ENCODE data around the gene SH3TC1. TPM values are rescaled to one million over a fixed set of nuclear protein-coding genes. Genes with fewer than 3 reads are reported as not detected.
A peak's percentile ranks its signal among the peaks of the same experiment; 100 is the strongest.

The SH3TC1 gene
- total RNA-seq, 2 experiments from 2014 or later: 11.1 to 18.3 TPM

GRCh38 chr4:8203052-8203401 lies 3.9 kb downstream of the SH3TC1 start:
- no peak for ATAC-seq
- no peaks in the 10 kb centered on the region for H3K9me3 Mint-ChIP-seq (ENCODE audit: low read depth)
- intact Hi-C loops (cut with DNase I, micrococcal nuclease): no loop called here
- no peak overlapping the region for H3K27ac Mint-ChIP-seq
- no peak for DNase-seq
- H3K27me3 Mint-ChIP-seq: no peaks in the 10 kb centered on the region
- H3K36me3 Mint-ChIP-seq (ENCODE audit: low read depth): no peaks in the 10 kb centered on the region
- POLR2A ChIA-PET: interaction anchor here (0.6 kb wide), 1 partner anchor 357 kb away, joined by 3 read pairs; no protein-coding TSS in a partner anchor
- H3K4me3 Mint-ChIP-seq: no peak overlapping the region
- CTCF ChIA-PET: no interaction called here
- H3K4me1 Mint-ChIP-seq: peaks cover 44% of the 10 kb centered on the region

GRCh38 chr4:8203817-8204216 lies 4.7 kb downstream of the SH3TC1 start:
- H3K36me3 Mint-ChIP-seq (ENCODE audit: low read depth): no peaks in the 10 kb centered on the region
- DNase-seq (no peak), ATAC-seq (no peak)
- no peak overlapping the region for H3K4me3 Mint-ChIP-seq
- H3K9me3 Mint-ChIP-seq (ENCODE audit: low read depth): no peaks in the 10 kb centered on the region
- POLR2A ChIA-PET: interaction anchor here (0.6 kb wide), 1 partner anchor 358 kb away, joined by 3 read pairs; no protein-coding TSS in a partner anchor
- H3K27ac Mint-ChIP-seq: no peak overlapping the region
- H3K27me3 Mint-ChIP-seq: no peaks in the 10 kb centered on the region
- peaks cover 37% of the 10 kb centered on the region for H3K4me1 Mint-ChIP-seq
- CTCF ChIA-PET: no interaction called here
- intact Hi-C loops (cut with DNase I, micrococcal nuclease): no loop called here

GRCh38 chr4:8204576-8205227 lies 5.6 kb downstream of the SH3TC1 start:
- H3K4me1 Mint-ChIP-seq: peaks cover 33% of the 10 kb centered on the region
- H3K27me3 Mint-ChIP-seq: no peaks in the 10 kb centered on the region
- ChIA-PET CTCF (no interaction called here), POLR2A (no interaction called here)
- intact Hi-C loops (cut with DNase I, micrococcal nuclease): no loop called here
- H3K4me3 Mint-ChIP-seq: no peak overlapping the region
- H3K36me3 Mint-ChIP-seq (ENCODE audit: low read depth): peaks cover 1% of the 10 kb centered on the region
- no peak overlapping the region for H3K27ac Mint-ChIP-seq
- no peaks in the 10 kb centered on the region for H3K9me3 Mint-ChIP-seq (ENCODE audit: low read depth)
- no peak for ATAC-seq
- DNase-seq: no peak

GRCh38 chr4:8205241-8205707 lies 6.2 kb downstream of the SH3TC1 start:
- CTCF ChIA-PET: no interaction called here
- DNase-seq (no peak), ATAC-seq (no peak)
- Mint-ChIP-seq H3K4me3 (no peak overlapping the region), H3K36me3 (ENCODE audit: low read depth) (peaks cover 1% of the 10 kb centered on the region), H3K9me3 (ENCODE audit: low read depth) (no peaks in the 10 kb centered on the region), H3K27me3 (no peaks in the 10 kb centered on the region), H3K27ac (no peak overlapping the region), H3K4me1 (peaks cover 29% of the 10 kb centered on the region)
- intact Hi-C loops (cut with DNase I, micrococcal nuclease): no loop called here
- POLR2A ChIA-PET: no interaction called here

- peak overlapping the region; percentile 25 for H3K27ac Mint-ChIP-seq
- H3K4me1 Mint-ChIP-seq: peaks cover 22% of the 10 kb centered on the region
- no peaks in the 10 kb centered on the region for H3K9me3 Mint-ChIP-seq (ENCODE audit: low read depth)
- ChIA-PET POLR2A (no interaction called here), CTCF (interaction anchor here (0.6 kb wide), 1 partner anchor 1207 kb away, joined by 3 read pairs; no protein-coding TSS in a partner anchor)
- ATAC-seq (no peak), DNase-seq (no peak)
- H3K27me3 Mint-ChIP-seq: no peaks in the 10 kb centered on the region
- H3K36me3 Mint-ChIP-seq (ENCODE audit: low read depth): peaks cover 1% of the 10 kb centered on the region
- intact Hi-C loops (cut with DNase I, micrococcal nuclease): no loop called here
- H3K4me3 Mint-ChIP-seq: no peak overlapping the region
Measured at GRCh38 chr4:8205749-8206611, 6.9 kb downstream of the SH3TC1 start.

GRCh38 chr4:8207314-8207713 lies 8.2 kb downstream of the SH3TC1 start:
- DNase-seq (no peak), ATAC-seq (no peak)
- H3K36me3 Mint-ChIP-seq (ENCODE audit: low read depth): peaks cover 1% of the 10 kb centered on the region
- no peaks in the 10 kb centered on the region for H3K27me3 Mint-ChIP-seq
- no peak overlapping the region for H3K4me3 Mint-ChIP-seq
- ChIA-PET CTCF (no interaction called here), POLR2A (no interaction called here)
- H3K9me3 Mint-ChIP-seq (ENCODE audit: low read depth): no peaks in the 10 kb centered on the region
- H3K27ac Mint-ChIP-seq: no peak overlapping the region
- peaks cover 10% of the 10 kb centered on the region for H3K4me1 Mint-ChIP-seq
- intact Hi-C loops (cut with DNase I, micrococcal nuclease): no loop called here

- Mint-ChIP-seq H3K4me3 (no peak overlapping the region), H3K27me3 (no peaks in the 10 kb centered on the region), H3K36me3 (ENCODE audit: low read depth) (peaks cover 1% of the 10 kb centered on the region), H3K27ac (no peak overlapping the region), H3K4me1 (peaks cover 6% of the 10 kb centered on the region), H3K9me3 (ENCODE audit: low read depth) (no peaks in the 10 kb centered on the region)
- intact Hi-C loops (cut with DNase I, micrococcal nuclease): no loop called here
- no peak for ATAC-seq
- DNase-seq: no peak
- CTCF ChIA-PET: no interaction called here
- POLR2A ChIA-PET: no interaction called here
Measured at GRCh38 chr4:8208565-8208964, 9.5 kb downstream of the SH3TC1 start.

- POLR2A ChIA-PET: no interaction called here
- peaks cover 1% of the 10 kb centered on the region for H3K36me3 Mint-ChIP-seq (ENCODE audit: low read depth)
- no peak overlapping the region for H3K27ac Mint-ChIP-seq
- ATAC-seq: no peak
- no peaks in the 10 kb centered on the region for H3K27me3 Mint-ChIP-seq
- peaks cover 6% of the 10 kb centered on the region for H3K4me1 Mint-ChIP-seq
- CTCF ChIA-PET: no interaction called here
- H3K9me3 Mint-ChIP-seq (ENCODE audit: low read depth): no peaks in the 10 kb centered on the region
- no peak overlapping the region for H3K4me3 Mint-ChIP-seq
- intact Hi-C loops (cut with DNase I, micrococcal nuclease): no loop called here
- DNase-seq: no peak
Measured at GRCh38 chr4:8209181-8209874, 10.2 kb downstream of the SH3TC1 start.

GRCh38 chr4:8210010-8210409 lies 10.9 kb downstream of the SH3TC1 start:
- ATAC-seq: no peak
- no peaks in the 10 kb centered on the region for H3K27me3 Mint-ChIP-seq
- CTCF ChIA-PET: interaction anchor here (0.8 kb wide), 1 partner anchor 8 kb away, joined by 3 read pairs; no protein-coding TSS in a partner anchor

GRCh38 chr4:8210616-8211015 lies 11.5 kb downstream of the SH3TC1 start:
- Mint-ChIP-seq H3K36me3 (ENCODE audit: low read depth) (peaks cover 1% of the 10 kb centered on the region), H3K27me3 (no peaks in the 10 kb centered on the region), H3K4me3 (no peak overlapping the region), H3K9me3 (ENCODE audit: low read depth) (no peaks in the 10 kb centered on the region), H3K4me1 (no peaks in the 10 kb centered on the region), H3K27ac (no peak overlapping the region)
- no peak for DNase-seq
- ChIA-PET POLR2A (no interaction called here), CTCF (interaction anchor here (0.8 kb wide), 1 partner anchor 9 kb away, joined by 3 read pairs; no protein-coding TSS in a partner anchor)
- no peak for ATAC-seq
- intact Hi-C loops (cut with DNase I, micrococcal nuclease): no loop called here

More at GRCh38 chr4:8210010-8210409, 10.9 kb downstream of the SH3TC1 start:
- Mint-ChIP-seq H3K4me3 (no peak overlapping the region), H3K36me3 (ENCODE audit: low read depth) (peaks cover 1% of the 10 kb centered on the region), H3K27ac (no peak overlapping the region), H3K4me1 (peaks cover 3% of the 10 kb centered on the region), H3K9me3 (ENCODE audit: low read depth) (no peaks in the 10 kb centered on the region)
- POLR2A ChIA-PET: no interaction called here
- intact Hi-C loops (cut with DNase I, micrococcal nuclease): no loop called here
- DNase-seq: no peak

GRCh38 chr4:8211251-8211650 lies 12.2 kb downstream of the SH3TC1 start:
- Mint-ChIP-seq H3K9me3 (ENCODE audit: low read depth) (no peaks in the 10 kb centered on the region), H3K27me3 (no peaks in the 10 kb centered on the region), H3K36me3 (ENCODE audit: low read depth) (peaks cover 1% of the 10 kb centered on the region), H3K27ac (no peak overlapping the region), H3K4me3 (no peak overlapping the region), H3K4me1 (no peaks in the 10 kb centered on the region)
- CTCF ChIA-PET: no interaction called here
- ATAC-seq: no peak
- POLR2A ChIA-PET: no interaction called here
- no peak for DNase-seq
- intact Hi-C loops (cut with DNase I, micrococcal nuclease): no loop called here
